A673 (cell line): ENCODE measurements around the gene MAP3K19.

ENCODE experiments used
- EZH2 ChIP-seq: fragments of 200-600 bp; sonication (generic); IDR thresholded peaks from 2 replicates; pipeline ENCODE4 v1.6.1; 2017; ENCODE audit warnings: borderline replicate concordance, low read depth, mild to moderate bottlenecking, mixed read lengths, antibody characterized with exemption, low read length; ENCODE audit not compliant: poor library complexity, severe bottlenecking
- TF ChIP-seq, protein P1 (sequence below): fragments of 300-800, 200-600 bp; sonication (generic); conservative IDR thresholded peaks from 2 replicates; pipeline ENCODE4 v1.5.1; 2017; ENCODE audit warnings: low read depth, mild to moderate bottlenecking, antibody characterized with exemption, low read length, moderate library complexity, mixed read lengths

- TF ChIP-seq, protein P1, sequence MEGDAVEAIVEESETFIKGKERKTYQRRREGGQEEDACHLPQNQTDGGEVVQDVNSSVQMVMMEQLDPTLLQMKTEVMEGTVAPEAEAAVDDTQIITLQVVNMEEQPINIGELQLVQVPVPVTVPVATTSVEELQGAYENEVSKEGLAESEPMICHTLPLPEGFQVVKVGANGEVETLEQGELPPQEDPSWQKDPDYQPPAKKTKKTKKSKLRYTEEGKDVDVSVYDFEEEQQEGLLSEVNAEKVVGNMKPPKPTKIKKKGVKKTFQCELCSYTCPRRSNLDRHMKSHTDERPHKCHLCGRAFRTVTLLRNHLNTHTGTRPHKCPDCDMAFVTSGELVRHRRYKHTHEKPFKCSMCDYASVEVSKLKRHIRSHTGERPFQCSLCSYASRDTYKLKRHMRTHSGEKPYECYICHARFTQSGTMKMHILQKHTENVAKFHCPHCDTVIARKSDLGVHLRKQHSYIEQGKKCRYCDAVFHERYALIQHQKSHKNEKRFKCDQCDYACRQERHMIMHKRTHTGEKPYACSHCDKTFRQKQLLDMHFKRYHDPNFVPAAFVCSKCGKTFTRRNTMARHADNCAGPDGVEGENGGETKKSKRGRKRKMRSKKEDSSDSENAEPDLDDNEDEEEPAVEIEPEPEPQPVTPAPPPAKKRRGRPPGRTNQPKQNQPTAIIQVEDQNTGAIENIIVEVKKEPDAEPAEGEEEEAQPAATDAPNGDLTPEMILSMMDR = no peak
- no peak for TF ChIP-seq EZH2
Observed at GRCh38 chr2:135091681-135092080, 44.4 kb upstream of the MAP3K19 start.
